LNCaP clone FGC (cell line): ENCODE data around the gene RALB.

ENCODE experiments used
- DNase-seq: peaks from one replicate; pipeline ENCODE4 v3.0.0-alpha.2; 2011; ENCODE audit warnings: low read depth
- H3K4me3 ChIP-seq: 2 replicates; pipeline ENCODE4 v1.5.1; 2011; ENCODE audit warnings: mild to moderate bottlenecking, low read depth, low read length, control low read depth
- CTCF ChIP-seq: IDR thresholded peaks from 2 replicates; pipeline ENCODE4 v1.5.1; 2012; ENCODE audit warnings: mild to moderate bottlenecking; ENCODE audit not compliant: control insufficient read depth, insufficient read depth; ENCODE audit errors: extremely low read depth

RALB gene

GRCh38 chr2:120302301-120302700 is 49.6 kb downstream of the RALB start:
- no peak overlapping the region for H3K4me3 ChIP-seq
- no peak for TF ChIP-seq CTCF
- DNase-seq: no peak

DNA sequence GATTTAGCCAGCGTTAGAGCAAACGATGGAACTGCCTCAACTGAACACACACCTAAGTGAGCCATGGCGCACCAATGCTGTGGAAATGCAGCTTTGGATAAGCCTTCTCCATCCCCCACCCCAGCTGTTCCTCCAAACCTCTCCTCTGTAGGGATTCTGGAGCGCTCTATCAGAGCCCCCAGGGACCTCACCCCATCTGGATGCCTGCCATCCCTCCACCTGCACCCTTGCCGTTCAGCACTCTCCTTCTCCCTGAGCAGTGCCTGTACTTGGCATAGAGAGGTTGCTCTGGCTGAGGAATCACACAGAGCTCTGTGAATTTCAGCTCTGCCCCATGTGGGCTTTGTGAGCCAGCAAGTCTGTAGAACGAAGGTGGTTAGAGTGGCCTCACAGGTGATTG is 50.5 kb downstream of the RALB start:
- DNase-seq: no peak
- no peak overlapping the region for H3K4me3 ChIP-seq
- TF ChIP-seq CTCF: no peak

DNA sequence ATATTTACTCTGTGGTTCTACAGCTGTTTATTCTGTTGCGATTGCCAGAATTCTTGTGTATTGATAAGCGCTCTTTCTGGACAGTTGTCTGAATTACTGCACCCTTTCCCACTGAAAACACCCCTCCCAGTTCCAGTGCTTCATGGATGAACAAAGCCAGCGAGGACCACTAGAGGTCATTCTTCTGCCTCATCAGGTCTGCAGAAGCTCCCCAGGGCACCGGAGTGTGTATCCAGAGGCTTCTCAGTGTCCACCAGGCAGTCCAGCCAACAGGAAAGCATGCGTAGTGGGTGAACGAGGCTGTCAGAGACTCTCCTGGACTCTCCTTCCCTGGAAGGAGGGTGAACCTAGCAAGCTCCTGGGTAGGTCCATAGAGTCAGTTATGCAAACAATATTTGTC is 52.6 kb downstream of the RALB start:
- peak; percentile 67 for DNase-seq
- no peak overlapping the region for H3K4me3 ChIP-seq
- TF ChIP-seq CTCF: peak; percentile 58

DNA sequence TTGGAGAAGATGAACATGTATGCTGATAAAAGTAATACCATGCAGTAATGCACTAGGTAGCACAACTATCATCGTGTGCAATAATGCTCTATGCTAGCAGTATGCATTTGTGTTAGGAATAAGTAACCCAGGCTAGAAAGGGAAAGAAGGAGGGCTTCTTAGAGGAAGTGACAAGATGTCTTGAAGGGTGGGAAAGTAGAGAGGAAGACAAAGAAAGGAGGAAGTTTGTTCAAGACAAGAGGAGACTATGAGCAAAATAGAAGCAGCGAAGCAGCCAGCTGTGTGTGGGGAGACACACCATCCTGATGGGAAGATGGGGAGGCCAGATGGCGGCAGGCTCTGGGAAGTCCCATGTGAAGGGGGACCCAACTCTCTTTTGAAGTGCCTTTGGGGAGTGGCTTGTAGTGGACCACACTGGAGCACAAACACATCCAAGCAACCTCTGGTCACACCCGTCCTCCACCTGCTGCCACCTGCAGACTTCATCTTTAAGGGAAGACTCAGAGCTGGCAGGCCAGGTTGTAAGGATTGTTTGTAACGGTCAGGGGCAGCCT is 53.4 kb downstream of the RALB start:
- no peak for DNase-seq
- TF ChIP-seq CTCF: no peak
- no peak overlapping the region for H3K4me3 ChIP-seq

- no peak for DNase-seq
- TF ChIP-seq CTCF: no peak
- no peak overlapping the region for H3K4me3 ChIP-seq
Measured at GRCh38 chr2:120307482-120307881, 54.8 kb downstream of the RALB start.

DNA sequence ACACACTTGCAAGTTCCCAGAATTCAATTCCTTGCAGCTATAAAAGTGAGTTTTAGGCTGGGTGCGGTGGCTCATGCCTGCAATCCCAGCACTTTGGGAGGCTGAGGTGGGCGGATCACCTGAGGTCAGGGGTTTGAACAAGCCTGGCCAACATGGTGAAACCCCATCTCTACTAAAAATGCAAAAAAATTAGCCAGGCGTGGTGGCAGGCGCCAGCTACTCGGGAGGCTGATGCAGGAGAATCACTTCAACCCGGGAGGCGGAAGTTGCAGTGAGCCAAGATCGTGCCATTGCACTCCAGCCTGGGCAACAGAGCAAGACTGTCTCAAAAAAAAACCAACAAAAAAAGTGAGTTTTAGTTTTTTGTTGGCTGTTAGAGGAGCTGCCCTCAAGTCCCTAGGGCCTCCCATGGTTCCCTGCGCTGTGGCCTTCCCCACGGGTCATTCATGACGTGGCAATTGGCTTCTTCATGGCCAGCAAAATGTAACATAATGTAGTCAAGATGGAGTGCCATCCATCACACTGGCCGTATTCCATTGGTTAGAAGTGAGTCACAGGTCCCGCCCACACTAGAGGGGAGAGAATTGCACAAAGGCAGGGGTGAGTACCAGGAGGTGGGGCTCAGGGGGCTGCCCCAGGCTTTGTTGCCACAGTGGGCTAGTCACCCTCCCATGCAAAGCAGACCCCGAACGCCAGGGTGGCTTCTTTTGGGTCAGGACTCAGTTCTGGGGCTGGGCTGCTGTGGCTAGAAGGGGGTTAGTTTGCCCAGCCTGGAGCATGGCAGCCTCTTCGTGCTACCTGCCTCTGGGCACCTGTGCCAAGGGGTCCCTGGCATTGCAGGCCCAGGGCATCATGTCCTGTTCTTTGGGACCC is 55.6 kb downstream of the RALB start:
- TF ChIP-seq CTCF: no peak
- no peak overlapping the region for H3K4me3 ChIP-seq
- DNase-seq: no peak
